Measurements from ENCODE around the gene DHRS9.

Gene DHRS9

DNA sequence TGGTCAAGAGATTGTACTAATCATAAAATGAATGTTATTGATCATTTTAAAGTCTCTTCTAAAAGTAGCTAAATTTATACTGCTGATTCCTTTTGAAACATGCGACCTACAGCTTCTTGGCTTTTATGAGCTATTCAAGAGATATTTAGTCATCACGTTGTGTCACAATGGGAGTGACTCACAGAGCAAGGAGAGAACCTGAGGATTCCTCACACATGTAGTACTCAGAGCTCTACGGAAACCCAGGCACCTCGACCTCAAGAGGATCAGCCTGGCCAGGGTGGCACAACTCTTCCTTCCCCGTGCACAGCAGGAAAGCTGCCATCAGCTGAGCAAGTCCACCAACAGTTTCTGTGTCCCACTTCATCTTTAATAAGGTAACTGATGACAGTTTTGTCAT, at the start of gene DHRS9:
Gene DHRS9, plus strand, starts transcription at position 223 of the 400 bp plus-strand sequence. CDS start 12,019 bp downstream, outside the sequence.
- Histone ChIP-seq H3K4me3 (ENCODE audit: low read depth in 1 of 2, low read length in 2 of 2) (no peak within 1 kb of the TSS), H3K27me3 (ENCODE audit: low read depth, low read length) (no peaks in the 10 kb centered on the region), H3K36me3 (ENCODE audit: control insufficient read depth in 1 of 2, insufficient read depth in 2 of 2, low read length in 2 of 2) (no peaks in the 10 kb centered on the region), H3K9me3 (ENCODE audit: control insufficient read depth in 1 of 2, low read length in 2 of 2) (no peaks in the 10 kb centered on the region), H3K27ac (ENCODE audit: low read length) (no peak within 1 kb of the TSS), H3K4me1 (ENCODE audit: control insufficient read depth in 1 of 2, insufficient read depth in 2 of 2, low read length in 2 of 2) (no peaks in the 10 kb centered on the region)

DNA sequence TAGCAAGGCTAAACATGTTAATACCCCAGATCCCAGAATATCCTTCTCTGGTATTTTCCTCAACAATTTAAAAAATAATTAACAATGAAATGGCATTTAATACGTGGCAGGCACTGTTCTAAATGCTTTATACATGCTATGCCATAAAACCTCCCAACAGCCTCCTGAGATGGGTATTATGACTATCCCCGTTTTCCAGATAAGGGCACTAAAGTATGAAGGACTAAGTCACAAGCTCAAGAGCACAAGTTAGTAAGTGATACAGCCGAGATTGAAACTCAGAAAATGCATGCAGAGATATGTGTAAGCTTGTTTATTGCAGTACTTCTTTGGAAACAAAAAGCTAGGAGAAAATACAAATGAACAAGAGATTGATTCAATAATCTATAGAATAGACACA, 46.2 kb upstream of the DHRS9 start:
- H3K27me3 ChIP-seq (ENCODE audit: low read depth, low read length), result no peaks in the 10 kb centered on the region
- no peaks in the 10 kb centered on the region for H3K36me3 ChIP-seq (ENCODE audit: control insufficient read depth in 1 of 2, insufficient read depth in 2 of 2, low read length in 2 of 2)
- no peak overlapping the region for H3K4me3 ChIP-seq (ENCODE audit: low read depth in 1 of 2, low read length in 2 of 2)
- H3K4me1 ChIP-seq (ENCODE audit: control insufficient read depth in 1 of 2, insufficient read depth in 2 of 2, low read length in 2 of 2), result no peaks in the 10 kb centered on the region
- H3K9me3 ChIP-seq (ENCODE audit: control insufficient read depth in 1 of 2, low read length in 2 of 2), result no peaks in the 10 kb centered on the region
- H3K27ac ChIP-seq (ENCODE audit: low read length), result no peak overlapping the region

GRCh38 chr2:169026056-169026455, 43.3 kb upstream of the DHRS9 start:
- Histone ChIP-seq H3K27ac (ENCODE audit: low read length) (no peak overlapping the region), H3K9me3 (ENCODE audit: control insufficient read depth in 1 of 2, low read length in 2 of 2) (no peaks in the 10 kb centered on the region), H3K36me3 (ENCODE audit: control insufficient read depth in 1 of 2, insufficient read depth in 2 of 2, low read length in 2 of 2) (no peaks in the 10 kb centered on the region), H3K4me1 (ENCODE audit: control insufficient read depth in 1 of 2, insufficient read depth in 2 of 2, low read length in 2 of 2) (no peaks in the 10 kb centered on the region), H3K4me3 (ENCODE audit: low read depth in 1 of 2, low read length in 2 of 2) (no peak overlapping the region), H3K27me3 (ENCODE audit: low read depth, low read length) (no peaks in the 10 kb centered on the region)

- Histone ChIP-seq H3K9me3 (ENCODE audit: control insufficient read depth in 1 of 2, low read length in 2 of 2) (no peaks in the 10 kb centered on the region), H3K27me3 (ENCODE audit: low read depth, low read length) (no peaks in the 10 kb centered on the region), H3K36me3 (ENCODE audit: control insufficient read depth in 1 of 2, insufficient read depth in 2 of 2, low read length in 2 of 2) (no peaks in the 10 kb centered on the region), H3K27ac (ENCODE audit: low read length) (no peak overlapping the region), H3K4me1 (ENCODE audit: control insufficient read depth in 1 of 2, insufficient read depth in 2 of 2, low read length in 2 of 2) (no peaks in the 10 kb centered on the region), H3K4me3 (ENCODE audit: low read depth in 1 of 2, low read length in 2 of 2) (no peak overlapping the region)
Measured at GRCh38 chr2:169027234-169027633, 42.1 kb upstream of the DHRS9 start.

DNA sequence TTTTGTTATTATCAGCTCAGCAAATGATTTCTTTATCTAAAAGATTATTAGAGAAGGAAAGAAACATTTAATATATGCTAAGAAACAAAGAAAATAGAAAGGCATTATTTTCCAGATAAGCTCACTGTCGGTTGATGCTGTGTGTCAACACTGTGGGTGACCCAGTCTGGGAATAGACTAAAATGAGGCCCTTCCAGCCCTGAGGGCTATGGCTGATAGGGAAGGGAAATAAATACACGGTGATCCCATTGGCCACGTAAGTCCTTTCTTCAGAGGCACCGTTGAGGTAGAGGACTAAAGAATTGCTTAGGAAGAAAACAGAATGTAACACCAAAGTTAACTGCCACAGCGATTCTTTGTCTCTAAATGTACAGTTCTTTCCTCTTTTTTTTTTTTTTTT, 40.0 kb upstream of the DHRS9 start:
- Histone ChIP-seq H3K4me3 (ENCODE audit: low read depth in 1 of 2, low read length in 2 of 2) (no peak overlapping the region), H3K9me3 (ENCODE audit: control insufficient read depth in 1 of 2, low read length in 2 of 2) (no peaks in the 10 kb centered on the region), H3K36me3 (ENCODE audit: control insufficient read depth in 1 of 2, insufficient read depth in 2 of 2, low read length in 2 of 2) (no peaks in the 10 kb centered on the region), H3K27ac (ENCODE audit: low read length) (no peak overlapping the region), H3K27me3 (ENCODE audit: low read depth, low read length) (no peaks in the 10 kb centered on the region), H3K4me1 (ENCODE audit: control insufficient read depth in 1 of 2, insufficient read depth in 2 of 2, low read length in 2 of 2) (no peaks in the 10 kb centered on the region)

DNA sequence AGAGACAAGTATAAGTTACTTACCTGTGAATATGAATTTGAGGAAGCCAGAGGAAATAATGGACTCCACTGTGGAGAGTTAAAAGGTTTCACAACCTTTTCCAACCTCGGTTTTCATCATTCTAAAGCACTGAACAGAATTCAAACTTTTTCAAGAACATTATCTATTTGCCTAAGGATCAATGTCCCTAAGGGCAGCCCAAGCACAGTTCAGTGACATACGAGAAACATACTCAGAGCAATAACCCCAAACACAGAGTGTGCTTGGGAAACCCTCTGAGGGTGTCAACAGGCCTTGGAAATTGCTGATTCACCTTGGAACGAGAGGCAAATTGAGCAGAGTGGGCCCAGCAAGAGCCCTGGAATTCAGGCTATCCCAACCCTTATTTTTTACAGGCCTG, 38.2 kb upstream of the DHRS9 start, which contains the start of gene ABCB11:
Gene ABCB11, minus strand, starts transcription at position 123 of the 400 bp plus-strand sequence. CDS start 13,199 bp downstream, outside the sequence.
- no peaks in the 10 kb centered on the region for H3K36me3 ChIP-seq (ENCODE audit: control insufficient read depth in 1 of 2, insufficient read depth in 2 of 2, low read length in 2 of 2)
- H3K4me3 ChIP-seq (ENCODE audit: low read depth in 1 of 2, low read length in 2 of 2), result no peak within 1 kb of the TSS
- H3K27ac ChIP-seq (ENCODE audit: low read length), result no peak within 1 kb of the TSS
- peaks cover 0 to 3% of the 10 kb centered on the region in 2 donors for H3K9me3 ChIP-seq (ENCODE audit: control insufficient read depth in 1 of 2, low read length in 2 of 2)
- H3K27me3 ChIP-seq (ENCODE audit: low read depth, low read length), result no peaks in the 10 kb centered on the region
- no peaks in the 10 kb centered on the region for H3K4me1 ChIP-seq (ENCODE audit: control insufficient read depth in 1 of 2, insufficient read depth in 2 of 2, low read length in 2 of 2)

DNA sequence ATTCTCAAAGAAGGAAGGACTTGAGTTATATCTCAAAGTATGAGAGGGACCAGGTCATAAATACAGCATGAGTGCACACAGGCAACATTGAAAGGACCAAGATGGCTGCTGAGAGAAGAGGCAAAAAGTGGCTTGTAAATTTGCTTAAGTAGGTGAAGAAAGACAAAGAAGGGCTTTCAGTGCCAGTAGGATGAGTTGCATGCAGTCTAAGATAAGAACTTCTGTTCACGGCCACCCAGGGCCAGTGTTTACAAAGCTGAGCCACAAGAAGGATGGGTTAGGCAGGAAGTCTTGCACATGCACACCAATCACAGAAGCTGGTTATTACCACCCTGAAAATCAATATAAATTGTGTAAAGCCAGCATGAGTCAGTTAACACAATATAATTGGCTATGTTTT, 35.1 kb upstream of the DHRS9 start:
- Histone ChIP-seq H3K27ac (ENCODE audit: low read length) (no peak overlapping the region), H3K36me3 (ENCODE audit: control insufficient read depth in 1 of 2, insufficient read depth in 2 of 2, low read length in 2 of 2) (no peaks in the 10 kb centered on the region)

DNA sequence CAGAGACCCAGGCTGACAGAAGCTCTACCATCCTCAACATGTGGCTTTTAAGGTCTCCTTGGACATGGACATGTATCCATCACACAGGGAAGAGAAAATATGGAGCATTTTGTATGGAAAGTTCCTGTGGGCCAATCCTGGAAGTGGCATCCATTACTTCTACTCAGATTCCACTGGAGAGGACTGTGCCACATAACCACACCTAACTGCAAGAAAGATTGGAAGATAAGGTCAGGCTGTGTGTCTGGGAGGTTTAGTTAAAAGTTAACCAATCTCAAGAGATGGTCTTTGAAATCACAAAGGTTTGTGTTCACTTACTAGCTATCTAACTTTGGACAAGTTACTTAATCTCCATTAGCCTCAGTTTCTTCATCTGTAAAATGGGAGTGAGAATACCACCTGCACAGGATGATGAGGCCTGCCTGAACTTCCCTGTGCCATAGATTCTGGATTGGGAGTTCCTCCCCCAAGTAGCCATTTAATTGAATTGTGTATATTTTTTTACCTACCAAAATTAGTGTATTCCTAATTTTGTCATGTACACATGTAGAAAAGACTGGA, 34.3 kb upstream of the DHRS9 start:
- Histone ChIP-seq H3K4me1 (ENCODE audit: control insufficient read depth in 1 of 2, insufficient read depth in 2 of 2, low read length in 2 of 2) (no peaks in the 10 kb centered on the region), H3K36me3 (ENCODE audit: control insufficient read depth in 1 of 2, insufficient read depth in 2 of 2, low read length in 2 of 2) (no peaks in the 10 kb centered on the region), H3K27ac (ENCODE audit: low read length) (no peak overlapping the region), H3K9me3 (ENCODE audit: control insufficient read depth in 1 of 2, low read length in 2 of 2) (peaks cover 0 to 3% of the 10 kb centered on the region in 2 donors), H3K4me3 (ENCODE audit: low read depth in 1 of 2, low read length in 2 of 2) (no peak overlapping the region), H3K27me3 (ENCODE audit: low read depth, low read length) (no peaks in the 10 kb centered on the region)

More for the DNA sequence above, 35.1 kb upstream of the DHRS9 start:
- Histone ChIP-seq H3K4me1 (ENCODE audit: control insufficient read depth in 1 of 2, insufficient read depth in 2 of 2, low read length in 2 of 2) (no peaks in the 10 kb centered on the region), H3K27me3 (ENCODE audit: low read depth, low read length) (no peaks in the 10 kb centered on the region), H3K9me3 (ENCODE audit: control insufficient read depth in 1 of 2, low read length in 2 of 2) (peaks cover 0 to 3% of the 10 kb centered on the region in 2 donors), H3K4me3 (ENCODE audit: low read depth in 1 of 2, low read length in 2 of 2) (no peak overlapping the region)

- no peaks in the 10 kb centered on the region for H3K4me1 ChIP-seq (ENCODE audit: control insufficient read depth in 1 of 2, insufficient read depth in 2 of 2, low read length in 2 of 2)
- H3K36me3 ChIP-seq (ENCODE audit: control insufficient read depth in 1 of 2, insufficient read depth in 2 of 2, low read length in 2 of 2), result no peaks in the 10 kb centered on the region
- no peaks in the 10 kb centered on the region for H3K27me3 ChIP-seq (ENCODE audit: low read depth, low read length)
- no peak overlapping the region for H3K27ac ChIP-seq (ENCODE audit: low read length)
- H3K9me3 ChIP-seq (ENCODE audit: control insufficient read depth in 1 of 2, low read length in 2 of 2), result peaks cover 0 to 3% of the 10 kb centered on the region in 2 donors
- H3K4me3 ChIP-seq (ENCODE audit: low read depth in 1 of 2, low read length in 2 of 2), result no peak overlapping the region
Measured at GRCh38 chr2:169035887-169036286, 33.5 kb upstream of the DHRS9 start.

DNA sequence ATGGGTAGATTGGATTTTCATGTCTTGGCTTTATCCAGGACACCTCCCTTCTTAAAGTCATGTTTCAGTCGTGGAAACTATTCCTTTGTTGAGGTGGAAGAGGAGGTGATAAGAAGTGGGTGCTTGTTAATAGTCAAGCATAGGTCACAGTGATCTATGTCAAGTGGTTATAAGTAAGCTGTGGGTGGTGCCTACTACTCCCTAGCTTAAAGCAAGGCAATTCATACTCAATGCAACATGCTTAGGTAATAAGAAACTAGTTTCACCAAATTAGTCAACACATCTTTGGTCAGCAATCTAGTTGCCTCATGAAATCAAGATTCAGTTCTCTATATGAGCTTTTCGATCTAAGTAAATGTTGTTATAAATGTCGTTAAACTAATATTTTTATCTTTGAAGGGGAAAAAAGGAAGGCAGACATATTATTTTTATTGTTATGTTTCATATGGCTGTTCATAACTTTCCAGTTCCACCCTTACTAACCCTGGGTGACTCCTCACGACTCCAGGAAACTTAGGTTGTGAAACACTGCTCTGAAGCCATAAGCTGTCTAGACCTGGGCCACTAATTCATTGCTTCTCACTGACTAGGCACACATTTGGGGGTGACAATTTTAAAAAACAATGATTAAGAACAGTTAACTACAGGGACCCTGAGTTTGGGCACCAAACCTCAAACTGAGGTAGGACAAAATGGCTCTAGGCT, 32.5 kb upstream of the DHRS9 start:
- peaks cover 0 to 3% of the 10 kb centered on the region in 2 donors for H3K9me3 ChIP-seq (ENCODE audit: control insufficient read depth in 1 of 2, low read length in 2 of 2)
- H3K4me3 ChIP-seq (ENCODE audit: low read depth in 1 of 2, low read length in 2 of 2), result no peak overlapping the region
- no peaks in the 10 kb centered on the region for H3K4me1 ChIP-seq (ENCODE audit: control insufficient read depth in 1 of 2, insufficient read depth in 2 of 2, low read length in 2 of 2)
- no peak overlapping the region for H3K27ac ChIP-seq (ENCODE audit: low read length)
- H3K27me3 ChIP-seq (ENCODE audit: low read depth, low read length), result no peaks in the 10 kb centered on the region
- H3K36me3 ChIP-seq (ENCODE audit: control insufficient read depth in 1 of 2, insufficient read depth in 2 of 2, low read length in 2 of 2), result no peaks in the 10 kb centered on the region

DNA sequence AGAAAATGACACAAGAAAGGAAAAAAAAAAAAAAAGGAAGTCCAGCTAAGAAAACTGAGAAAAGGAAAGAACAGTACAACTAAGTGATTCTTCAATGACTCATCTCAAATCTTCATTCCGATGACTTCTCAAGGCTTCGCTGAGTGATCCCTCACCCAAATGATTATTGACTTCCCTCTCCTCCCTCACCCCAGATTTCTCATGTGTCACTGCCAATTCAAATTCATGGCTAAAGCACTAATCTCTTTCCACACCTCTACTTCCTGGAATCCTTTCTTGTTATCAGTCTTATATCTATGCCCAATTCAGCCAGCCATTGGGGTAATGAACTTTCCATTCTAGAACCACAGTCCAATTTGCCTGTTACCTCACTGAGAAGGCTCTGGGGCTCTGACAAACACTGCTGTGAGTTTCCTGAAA, 31.0 kb upstream of the DHRS9 start:
- Histone ChIP-seq H3K36me3 (ENCODE audit: control insufficient read depth in 1 of 2, insufficient read depth in 2 of 2, low read length in 2 of 2) (no peaks in the 10 kb centered on the region), H3K27ac (ENCODE audit: low read length) (no peak overlapping the region), H3K9me3 (ENCODE audit: control insufficient read depth in 1 of 2, low read length in 2 of 2) (peaks cover 8 to 9% of the 10 kb centered on the region in 2 donors), H3K27me3 (ENCODE audit: low read depth, low read length) (no peaks in the 10 kb centered on the region), H3K4me1 (ENCODE audit: control insufficient read depth in 1 of 2, insufficient read depth in 2 of 2, low read length in 2 of 2) (no peaks in the 10 kb centered on the region), H3K4me3 (ENCODE audit: low read depth in 1 of 2, low read length in 2 of 2) (no peak overlapping the region)
